ENCODE measurements around the gene CEP112. TPM values are rescaled to one million over a fixed set of nuclear protein-coding genes. Genes with fewer than 3 reads are reported as not detected.

CEP112 gene
- total RNA-seq, 1 donor from 2014 or later, result 13.9 TPM

- Mint-ChIP-seq H3K27me3 (ENCODE audit: low read depth, unreplicated experiment) (no peaks in the 10 kb centered on the region), H3K36me3 (ENCODE audit: low read depth, unreplicated experiment) (peaks cover 2% of the 10 kb centered on the region)
Measured at GRCh38 chr17:65776890-65777289, 415.0 kb downstream of the CEP112 start.

GRCh38 chr17:65774787-65775186 lies 417.1 kb downstream of the CEP112 start:
- Mint-ChIP-seq H3K4me1 (ENCODE audit: low read depth, unreplicated experiment) (no peaks in the 10 kb centered on the region), H3K27me3 (ENCODE audit: low read depth, unreplicated experiment) (no peaks in the 10 kb centered on the region), H3K9me3 (ENCODE audit: unreplicated experiment) (peaks cover 4% of the 10 kb centered on the region), H3K4me3 (ENCODE audit: unreplicated experiment) (no peak overlapping the region), H3K36me3 (ENCODE audit: low read depth, unreplicated experiment) (peaks cover 2% of the 10 kb centered on the region), H3K27ac (ENCODE audit: unreplicated experiment) (no peak overlapping the region)
- TF ChIP-seq EZH2 (IDR thresholded peaks at IDR 0.05; ENCODE audit: insufficient read depth, low read length), result no peak
- no peaks in the 10 kb centered on the region for H3K27me3 ChIP-seq (ENCODE audit: insufficient read depth, low read length)
- H3K9me3 ChIP-seq (ENCODE audit: insufficient read depth, low read depth, low read length), result no peaks in the 10 kb centered on the region
- DNase-seq (ENCODE audit: low read depth) (no peak), FAIRE-seq (no peak)
- H3K9ac ChIP-seq (ENCODE audit: low read length), result no peak overlapping the region
- no peak overlapping the region for H3K4me3 ChIP-seq (ENCODE audit: insufficient read depth, low read depth, low read length)
- peaks cover 5% of the 10 kb centered on the region for H3K4me1 ChIP-seq (ENCODE audit: insufficient read depth, low read length)
- H3K4me2 ChIP-seq (ENCODE audit: low read length), result no peak overlapping the region
- H3K36me3 ChIP-seq (ENCODE audit: insufficient read depth, low read length), result no peaks in the 10 kb centered on the region
- no peak overlapping the region for H2AFZ ChIP-seq (ENCODE audit: low read depth, low read length)
- no peaks in the 10 kb centered on the region for H3K79me2 ChIP-seq (ENCODE audit: insufficient read depth, low read length)
- no peak overlapping the region for H3K27ac ChIP-seq (ENCODE audit: low read depth, low read length)
- no peaks in the 10 kb centered on the region for H4K20me1 ChIP-seq (ENCODE audit: insufficient read depth, low read length)

More at GRCh38 chr17:65776890-65777289, 415.0 kb downstream of the CEP112 start:
- Histone ChIP-seq H3K9ac (ENCODE audit: low read length) (no peak overlapping the region), H2AFZ (ENCODE audit: low read depth, low read length) (no peak overlapping the region), H3K4me2 (ENCODE audit: low read length) (no peak overlapping the region), H3K27me3 (ENCODE audit: insufficient read depth, low read length) (no peaks in the 10 kb centered on the region), H3K4me1 (ENCODE audit: insufficient read depth, low read length) (peaks cover 5% of the 10 kb centered on the region), H3K36me3 (ENCODE audit: insufficient read depth, low read length) (no peaks in the 10 kb centered on the region), H3K4me3 (ENCODE audit: insufficient read depth, low read depth, low read length) (no peak overlapping the region), H4K20me1 (ENCODE audit: insufficient read depth, low read length) (no peaks in the 10 kb centered on the region), H3K9me3 (ENCODE audit: insufficient read depth, low read depth, low read length) (no peaks in the 10 kb centered on the region), H3K27ac (ENCODE audit: low read depth, low read length) (no peak overlapping the region), H3K79me2 (ENCODE audit: insufficient read depth, low read length) (no peaks in the 10 kb centered on the region)
- TF ChIP-seq CTCF (IDR thresholded peaks at IDR 0.05; ENCODE audit: insufficient read depth, low read depth, low read length) (no peak), EZH2 (IDR thresholded peaks at IDR 0.05; ENCODE audit: insufficient read depth, low read length) (no peak)
- Mint-ChIP-seq H3K27ac (ENCODE audit: unreplicated experiment) (no peak overlapping the region), H3K4me1 (ENCODE audit: low read depth, unreplicated experiment) (peaks cover 2% of the 10 kb centered on the region), H3K4me3 (ENCODE audit: unreplicated experiment) (no peak overlapping the region), H3K9me3 (ENCODE audit: unreplicated experiment) (peaks cover 3% of the 10 kb centered on the region)
- no peak for DNase-seq (ENCODE audit: low read depth)
- no peak for FAIRE-seq

GRCh38 chr17:65772989-65773388 lies 418.9 kb downstream of the CEP112 start:
- Histone ChIP-seq H3K9ac (ENCODE audit: low read length) (no peak overlapping the region), H3K4me3 (ENCODE audit: insufficient read depth, low read depth, low read length) (no peak overlapping the region), H2AFZ (ENCODE audit: low read depth, low read length) (no peak overlapping the region), H3K4me1 (ENCODE audit: insufficient read depth, low read length) (peaks cover 5% of the 10 kb centered on the region), H3K4me2 (ENCODE audit: low read length) (no peak overlapping the region), H3K27me3 (ENCODE audit: insufficient read depth, low read length) (no peaks in the 10 kb centered on the region), H3K9me3 (ENCODE audit: insufficient read depth, low read depth, low read length) (no peaks in the 10 kb centered on the region), H3K27ac (ENCODE audit: low read depth, low read length) (no peak overlapping the region), H4K20me1 (ENCODE audit: insufficient read depth, low read length) (no peaks in the 10 kb centered on the region), H3K79me2 (ENCODE audit: insufficient read depth, low read length) (no peaks in the 10 kb centered on the region), H3K36me3 (ENCODE audit: insufficient read depth, low read length) (no peaks in the 10 kb centered on the region)
- DNase-seq (ENCODE audit: low read depth), result no peak
- Mint-ChIP-seq H3K27me3 (ENCODE audit: low read depth, unreplicated experiment) (no peaks in the 10 kb centered on the region), H3K27ac (ENCODE audit: unreplicated experiment) (no peak overlapping the region), H3K4me1 (ENCODE audit: low read depth, unreplicated experiment) (no peaks in the 10 kb centered on the region), H3K9me3 (ENCODE audit: unreplicated experiment) (peaks cover 4% of the 10 kb centered on the region), H3K36me3 (ENCODE audit: low read depth, unreplicated experiment) (peaks cover 2% of the 10 kb centered on the region), H3K4me3 (ENCODE audit: unreplicated experiment) (no peak overlapping the region)
- no peak for FAIRE-seq
- TF ChIP-seq CTCF (IDR thresholded peaks at IDR 0.05; ENCODE audit: insufficient read depth, low read depth, low read length) (no peak), EZH2 (IDR thresholded peaks at IDR 0.05; ENCODE audit: insufficient read depth, low read length) (no peak)

Measured in astrocyte (in vitro differentiated cells and primary cell).